Liver (tissue), 9 donors: Measurements from ENCODE around the gene SDF4. TPM values are rescaled to one million over a fixed set of nuclear protein-coding genes. Genes with fewer than 3 reads are reported as not detected.

ENCODE experiments used
- DNase-seq: peaks from one replicate; pipeline ENCODE4 v3.0.0-alpha.2; 2017; ENCODE audit warnings: low spot score
- H3K27ac ChIP-seq, 2 donors: one replicate each; pipeline ENCODE4 v1.7.0; 2013; ENCODE audit warnings: inconsistent platforms in 2 of 2, low read length in 2 of 2, control low read depth in 1 of 2, low read depth in 1 of 2, mild to moderate bottlenecking in 1 of 2
- H3K27me3 ChIP-seq, 4 donors: one replicate each; pipeline versions ENCODE4 v1.6.1 to v1.7.0; 2013; ENCODE audit warnings: low read length in 3 of 4, inconsistent platforms in 1 of 4, mild to moderate bottlenecking in 1 of 4, moderate library complexity in 1 of 4; ENCODE audit not compliant: control insufficient read depth in 4 of 4, insufficient read depth in 4 of 4
- H3K36me3 ChIP-seq, 4 donors: one replicate each; pipeline versions ENCODE4 v1.6.1 to v1.7.0; 2013; ENCODE audit warnings: low read length in 3 of 4, mild to moderate bottlenecking in 3 of 4, low read depth in 1 of 4, moderate library complexity in 1 of 4; ENCODE audit not compliant: control insufficient read depth in 4 of 4, insufficient read depth in 3 of 4
- H3K4me1 ChIP-seq, 4 donors: one replicate each; pipeline versions ENCODE4 v1.6.1 to v1.7.0; 2013; ENCODE audit warnings: low read length in 3 of 4, mild to moderate bottlenecking in 3 of 4, moderate library complexity in 1 of 4; ENCODE audit not compliant: control insufficient read depth in 4 of 4, insufficient read depth in 4 of 4
- H3K4me3 ChIP-seq, 3 donors: one replicate each; pipeline versions ENCODE4 v1.6.1 to v1.7.0; 2013; ENCODE audit warnings: low read length in 3 of 3, control low read depth in 1 of 3, low read depth in 1 of 3, mild to moderate bottlenecking in 1 of 3
- H3K9ac ChIP-seq, 2 donors: one replicate each; pipeline ENCODE4 v1.7.0; 2013; ENCODE audit warnings: low read length in 2 of 2, mild to moderate bottlenecking in 2 of 2, moderate library complexity in 2 of 2, control low read depth in 1 of 2, low read depth in 1 of 2
- H3K9me3 ChIP-seq, 4 donors: one replicate each; pipeline versions ENCODE4 v1.6.1 to v1.7.0; 2013; ENCODE audit warnings: low read length in 3 of 4; ENCODE audit not compliant: control insufficient read depth in 4 of 4
- ATF3 ChIP-seq: IDR thresholded peaks from 2 replicates; pipeline ENCODE4 v1.6.1; 2016; ENCODE audit warnings: antibody characterized with exemption
- CTCF ChIP-seq: fragments of 150-350 bp; IDR thresholded peaks from 2 replicates; pipeline ENCODE4 v1.5.1; 2017; ENCODE audit warnings: improper control_type of control experiment, low read depth, low read length; ENCODE audit not compliant: missing input control
- EGR1 ChIP-seq, 2 donors: IDR thresholded peaks; 2 replicates each; pipeline ENCODE4 v1.6.1; 2016 to 2018; ENCODE audit warnings: antibody characterized with exemption in 2 of 2, low read depth in 2 of 2
- FOXA1 ChIP-seq: IDR thresholded peaks from 2 replicates; pipeline ENCODE4 v1.6.1; 2016; ENCODE audit warnings: antibody characterized with exemption
- FOXA2 ChIP-seq: IDR thresholded peaks from 2 replicates; pipeline ENCODE4 v1.6.1; 2016; ENCODE audit warnings: antibody characterized with exemption
- GABPA ChIP-seq, 2 donors: IDR thresholded peaks in 1 of 2; conservative IDR thresholded peaks in 1 of 2; 2 replicates each; pipeline ENCODE4 v1.6.1; 2016; ENCODE audit warnings: antibody characterized with exemption in 2 of 2, mild to moderate bottlenecking in 1 of 2, moderate library complexity in 1 of 2
- HNF4A ChIP-seq, 2 donors: conservative IDR thresholded peaks; 2 replicates each; pipeline ENCODE4 v1.6.1; 2016; ENCODE audit warnings: antibody characterized with exemption in 2 of 2, mild to moderate bottlenecking in 2 of 2
- HNF4G ChIP-seq: IDR thresholded peaks from 2 replicates; pipeline ENCODE4 v1.6.1; 2016; ENCODE audit warnings: antibody characterized with exemption
- JUND ChIP-seq, 2 donors: IDR thresholded peaks; 2 replicates each; pipeline ENCODE4 v1.6.1; 2016; ENCODE audit warnings: antibody characterized with exemption in 2 of 2
- MAX ChIP-seq: IDR thresholded peaks from 2 replicates; pipeline ENCODE4 v1.6.1; 2016; ENCODE audit warnings: antibody characterized with exemption
- NR2F2 ChIP-seq: IDR thresholded peaks from 2 replicates; pipeline ENCODE4 v1.6.1; 2016; ENCODE audit warnings: antibody characterized with exemption
- RAD21 ChIP-seq, 2 donors: IDR thresholded peaks; 2 replicates each; pipeline ENCODE4 v1.6.1; 2016; ENCODE audit warnings: antibody characterized with exemption in 2 of 2, mild to moderate bottlenecking in 2 of 2
- REST ChIP-seq: IDR thresholded peaks from 2 replicates; pipeline ENCODE4 v1.6.1; 2016; ENCODE audit warnings: antibody characterized with exemption, mild to moderate bottlenecking
- RXRA ChIP-seq, 2 donors: IDR thresholded peaks; 2 replicates each; pipeline ENCODE4 v1.6.1; 2017 to 2018; ENCODE audit warnings: antibody characterized with exemption in 2 of 2, mild to moderate bottlenecking in 1 of 2
- SP1 ChIP-seq: IDR thresholded peaks from 2 replicates; pipeline ENCODE4 v1.6.1; 2018; ENCODE audit warnings: antibody characterized with exemption, mild to moderate bottlenecking
- TAF1 ChIP-seq: conservative IDR thresholded peaks from 2 replicates; pipeline ENCODE4 v1.6.1; 2016; ENCODE audit warnings: antibody characterized with exemption, mild to moderate bottlenecking
- YY1 ChIP-seq: IDR thresholded peaks from 2 replicates; pipeline ENCODE4 v1.6.1; 2016; ENCODE audit warnings: antibody characterized with exemption, mild to moderate bottlenecking
- ZBTB33 ChIP-seq: IDR thresholded peaks from 2 replicates; pipeline ENCODE4 v1.6.1; 2016; ENCODE audit warnings: antibody characterized with exemption
- WGBS: extraction: QIAGEN DNeasy Blood & Tissue Kit; methylation state at CpG from one replicate; pipeline ENCODE4 v1.1.7; 2013; 5-methylcytosine and 5-hydroxymethylcytosine counted together
- polyA plus RNA-seq, 2 donors: library from polyadenylated mRNA; stranded (reverse) in 1 of 2; unstranded in 1 of 2; fragments of 200-250 nt in 1 of 2; fragments of >200 nt in 1 of 2; fragmentation: Nextera tagmentation in 1 of 2; extraction: Ambion mirVana in 1 of 2; gene quantifications; one replicate each; pipeline versions ENCODE4 v1.2.1 to v1.2.3, GENCODE V29; 2013 to 2015
- total RNA-seq, 2 donors: library from RNA; depleted of rRNA; stranded (reverse); fragments of >200 nt; gene quantifications; one replicate each; pipeline ENCODE4 v1.2.3, GENCODE V29; 2014
- donor health status: healthy.
- donor health status: healthy.
- donor health status: healthy.
- donor health status: healthy.
- donor health status: healthy.

The SDF4 gene
- total and polyA plus RNA-seq, 4 donors, result 48.7 to 180 (median 75.9) TPM

- TF ChIP-seq CTCF, result no peak
- TF ChIP-seq TAF1, result no peak
Observed at GRCh38 chr1:1259119-1259488, 27.3 kb upstream of the SDF4 start (continued).

GRCh38 chr1:1256956-1257871 is 25.4 kb upstream of the SDF4 start:
- no peak for TF ChIP-seq FOXA1
- TF ChIP-seq CTCF, result no peak
- no peak for TF ChIP-seq GABPA (IDR thresholded peaks at IDR 0.05 in 1 of 2, conservative IDR thresholded peaks at IDR 0.05 in 1 of 2)
- TF ChIP-seq TAF1, result no peak
- no peak for TF ChIP-seq NR2F2
- no peak for TF ChIP-seq RXRA (IDR thresholded peaks at IDR 0.05)
- no peak for TF ChIP-seq ZBTB33
- no peak for TF ChIP-seq SP1
- no peak for TF ChIP-seq HNF4A (conservative IDR thresholded peaks at IDR 0.05)
- TF ChIP-seq RAD21 (IDR thresholded peaks at IDR 0.05), result no peak
- no peak for TF ChIP-seq MAX
- no peak for TF ChIP-seq JUND (IDR thresholded peaks at IDR 0.05)
- TF ChIP-seq ATF3, result no peak
- TF ChIP-seq EGR1 (IDR thresholded peaks at IDR 0.05; ENCODE audit: low read depth in 2 of 2), result no peak
- TF ChIP-seq FOXA2, result no peak
- no peak for TF ChIP-seq HNF4G
- TF ChIP-seq REST, result no peak
- no peak for TF ChIP-seq YY1
- Histone ChIP-seq H3K9ac (no peak overlapping the region), H3K27ac (no peak overlapping the region), H3K36me3 (peaks cover 14 to 47% (median 18%) of the 10 kb centered on the region in 4 donors), H3K9me3 (no peaks in the 10 kb centered on the region), H3K4me1 (no peaks in the 10 kb centered on the region), H3K4me3 (no peak overlapping the region), H3K27me3 (no peaks in the 10 kb centered on the region)
- no peak for DNase-seq
- 94% methylated on average over 31 of the region's 31 CpGs for WGBS
